GM12801 (cell line): ENCODE data around the gene WDFY2.

Experiments
- CTCF ChIP-seq: IDR thresholded peaks from one replicate; pipeline ENCODE4 v1.5.1; 2011; ENCODE audit warnings: control low read depth; ENCODE audit not compliant: insufficient read length; ENCODE audit errors: extremely low read depth

WDFY2 gene

GRCh38 chr13:51659276-51660127 lies 75.2 kb downstream of the WDFY2 start:
- no peak for TF ChIP-seq CTCF

GRCh38 chr13:51660813-51661212 lies 76.6 kb downstream of the WDFY2 start:
- TF ChIP-seq CTCF: no peak

- TF ChIP-seq CTCF: no peak
Measured at GRCh38 chr13:51663973-51664957, 80.0 kb downstream of the WDFY2 start.

- no peak for TF ChIP-seq CTCF
Measured at GRCh38 chr13:51665456-51665855, 81.2 kb downstream of the WDFY2 start.

- TF ChIP-seq CTCF: no peak
Measured at GRCh38 chr13:51666374-51666773, 82.1 kb downstream of the WDFY2 start.

- no peak for TF ChIP-seq CTCF
Measured at GRCh38 chr13:51666839-51667238, 82.6 kb downstream of the WDFY2 start.

GRCh38 chr13:51668580-51669195 lies 84.4 kb downstream of the WDFY2 start:
- TF ChIP-seq CTCF: no peak
